Measurements from ENCODE around the gene KRTAP8-1.

KRTAP8-1 gene

DNA sequence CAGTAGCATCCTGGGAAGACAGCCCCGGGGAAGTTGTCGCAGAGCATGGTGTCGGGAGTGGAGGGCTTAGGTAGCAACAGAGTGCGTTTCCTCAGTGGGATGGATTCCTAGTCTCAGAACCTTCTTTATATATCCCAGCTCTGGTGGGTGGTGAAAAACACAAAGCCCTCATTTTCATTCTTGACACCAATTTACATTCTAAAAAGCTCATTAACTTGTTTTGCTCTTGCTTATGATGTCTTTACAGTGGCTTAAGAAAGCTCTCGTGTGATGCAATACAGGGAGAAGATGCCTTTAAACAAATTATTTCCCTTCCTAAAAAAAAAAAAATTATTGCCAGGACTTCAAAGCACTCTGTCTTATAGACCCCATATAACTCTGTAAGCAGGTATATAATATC lies at the start of gene KRTAP8-1:
KRTAP8-1 (minus strand) TSS at position 101 of the 400 bp plus-strand sequence; CDS start at position 47, 54 bp downstream.
- DNase-seq, result no peak

- no peak for DNase-seq
Measured at GRCh38 chr21:30847627-30848500, 34.8 kb upstream of the KRTAP8-1 start.

GRCh38 chr21:30842990-30843389 lies 29.9 kb upstream of the KRTAP8-1 start:
- DNase-seq, result no peak

DNA sequence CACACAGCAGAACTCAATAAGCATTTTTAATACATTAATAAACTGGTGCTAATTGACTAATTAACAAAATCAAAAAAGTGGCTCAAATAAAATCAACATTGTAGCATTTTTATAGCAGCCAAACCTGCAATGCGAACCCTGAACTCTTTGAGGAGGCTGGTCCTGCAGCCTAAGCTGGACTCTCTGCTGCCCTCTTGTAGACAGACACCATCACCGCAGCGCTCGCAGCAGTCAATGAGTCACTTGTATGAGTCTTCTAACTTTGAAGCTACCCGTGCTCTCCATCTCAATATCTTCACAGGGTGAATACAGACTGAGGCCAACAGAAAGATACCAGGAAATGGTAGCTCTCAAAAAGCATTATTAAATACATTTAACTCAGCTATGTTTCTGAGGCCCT lies 26.2 kb upstream of the KRTAP8-1 start:
- DNase-seq, result peak; percentile 35

DNA sequence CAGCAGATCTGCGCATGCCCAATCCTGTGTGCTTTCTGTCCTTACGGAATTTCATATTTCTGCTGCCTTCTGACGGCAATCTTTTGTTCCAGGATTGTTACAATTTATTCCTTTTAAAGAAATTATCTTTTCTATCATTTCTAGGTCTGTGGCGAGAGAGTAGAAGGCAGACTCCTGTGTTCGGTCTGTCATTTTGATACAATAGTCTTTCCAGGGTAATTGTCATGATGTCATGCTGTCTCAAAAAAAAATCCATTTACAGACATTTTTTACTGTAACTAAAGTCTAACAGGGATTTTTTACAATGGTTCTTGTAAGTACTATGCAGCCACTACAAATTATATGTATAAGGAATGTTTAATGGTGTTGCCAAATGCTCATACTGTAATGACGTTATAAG lies 25.5 kb upstream of the KRTAP8-1 start:
- no peak for DNase-seq

DNA sequence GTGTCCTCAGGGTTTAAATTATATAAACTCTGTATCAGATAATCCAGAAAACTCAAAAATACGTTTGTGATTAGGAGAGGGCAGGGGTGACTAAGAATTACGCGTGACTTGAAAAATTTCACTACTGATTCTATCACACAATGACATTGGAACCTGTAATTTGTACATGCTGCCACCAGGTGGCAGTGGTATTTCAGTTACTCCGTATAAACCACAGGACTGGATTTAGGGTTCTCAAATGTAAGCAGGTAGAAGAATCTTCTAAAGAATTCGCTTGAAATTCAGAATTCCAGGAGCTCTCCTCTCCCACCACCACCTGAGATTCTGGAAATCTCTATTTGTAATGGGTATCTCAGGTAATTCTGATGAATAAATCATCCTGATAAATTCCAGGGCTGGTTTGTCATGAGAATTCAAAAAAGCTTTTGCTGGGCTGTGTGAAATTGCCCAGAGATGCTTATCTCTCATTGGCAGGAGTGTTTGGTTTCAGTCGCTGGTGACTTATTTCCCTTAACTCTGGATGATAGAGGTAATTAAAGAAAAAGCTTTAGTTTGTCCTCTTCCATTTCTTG lies 18.2 kb upstream of the KRTAP8-1 start:
- no peak for DNase-seq

- no peak for DNase-seq
Measured at GRCh38 chr21:30829659-30830058, 16.6 kb upstream of the KRTAP8-1 start, which contains the start of gene KRTAP7-1. TSS of gene KRTAP7-1 (minus strand) at chr21:30829759. CDS start at chr21:30829698, 61 bp downstream.

DNA sequence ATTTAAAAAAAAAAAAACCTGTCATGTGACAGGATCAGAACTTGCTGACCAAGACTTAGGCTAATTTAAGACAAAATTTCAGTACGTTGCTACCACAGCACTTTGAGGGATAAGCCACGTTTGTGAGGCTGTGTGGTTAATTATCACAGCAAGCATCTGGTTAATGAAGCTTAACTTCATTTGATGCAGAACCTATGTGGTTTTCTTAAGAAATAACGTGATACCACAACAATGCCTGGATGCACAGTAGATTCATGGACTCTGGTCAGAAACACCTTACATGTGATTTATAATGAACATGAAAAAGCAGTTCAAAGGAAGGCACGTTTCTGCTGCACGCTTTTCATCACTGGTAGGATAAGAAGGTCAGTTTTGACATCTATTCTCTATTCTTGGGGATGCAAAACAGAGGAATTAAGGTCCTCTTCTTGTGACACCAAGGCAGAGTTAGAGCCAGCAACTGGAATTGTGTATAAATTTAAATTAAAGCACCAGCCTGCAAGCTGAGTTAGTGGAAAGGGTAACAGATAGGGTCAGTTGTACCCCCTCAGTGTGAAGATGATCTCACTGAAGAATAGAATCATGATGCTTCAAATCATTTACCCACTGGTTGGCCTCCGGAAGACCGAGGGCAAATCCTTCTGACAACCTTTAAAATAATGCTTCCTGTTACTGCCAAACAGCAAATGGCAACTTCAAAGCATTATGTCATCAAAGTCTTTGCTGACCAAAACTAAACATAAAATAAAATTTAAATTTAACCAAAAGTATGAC lies 6.0 kb upstream of the KRTAP8-1 start:
- no peak for DNase-seq

- DNase-seq, result no peak
Measured at GRCh38 chr21:30800605-30801004, 12.5 kb downstream of the KRTAP8-1 start.

- no peak for DNase-seq
Measured at GRCh38 chr21:30793581-30794314, 19.3 kb downstream of the KRTAP8-1 start.

- no peak for DNase-seq
Measured at GRCh38 chr21:30779249-30779648, 33.8 kb downstream of the KRTAP8-1 start.

- no peak for DNase-seq
Measured at GRCh38 chr21:30769724-30770431, 43.2 kb downstream of the KRTAP8-1 start.
